Neural progenitor cell (in vitro differentiated cells): ENCODE measurements around the gene KRT8. TPM values are rescaled to one million over a fixed set of nuclear protein-coding genes. Genes with fewer than 3 reads are reported as not detected.
A peak's percentile ranks its signal among the peaks of the same experiment; 100 is the strongest.

Source experiments
- DNase-seq: peaks from one replicate; pipeline ENCODE4 v3.0.0-alpha.2; 2016; ENCODE audit warnings: low spot score
- H2AFZ ChIP-seq: fragments of 200-600 bp; sonication (generic); replicated peaks from 2 replicates; pipeline ENCODE4 v1.6.1; 2016; ENCODE audit warnings: antibody characterized with exemption
- H3F3A ChIP-seq: fragments of 200-600 bp; sonication (generic); 2 replicates; pipeline ENCODE4 v1.6.1; 2016; ENCODE audit warnings: antibody characterized with exemption, low read depth
- H3K27ac ChIP-seq: fragments of 200-600 bp; sonication (generic); 2 replicates; pipeline ENCODE4 v1.5.1; 2016; ENCODE audit warnings: mild to moderate bottlenecking
- H3K27me3 ChIP-seq: fragments of 200-600 bp; sonication (generic); 2 replicates; pipeline ENCODE4 v1.6.1; 2016; ENCODE audit warnings: mild to moderate bottlenecking, moderate library complexity
- H3K36me3 ChIP-seq: fragments of 200-600 bp; sonication (generic); 2 replicates; pipeline ENCODE4 v1.5.1; 2016
- H3K4me1 ChIP-seq: fragments of 200-600 bp; sonication (generic); 2 replicates; pipeline ENCODE4 v1.6.1; 2016; ENCODE audit warnings: mixed run types
- H3K4me2 ChIP-seq: fragments of 200-600 bp; sonication (generic); 2 replicates; pipeline ENCODE4 v1.6.1; 2016
- H3K4me3 ChIP-seq: fragments of 200-600 bp; sonication (generic); 2 replicates; pipeline ENCODE4 v1.5.1; 2016
- H3K79me2 ChIP-seq: fragments of 200-600 bp; sonication (generic); 2 replicates; pipeline ENCODE4 v1.6.1; 2016; ENCODE audit warnings: low read depth
- H3K9ac ChIP-seq: fragments of 200-600 bp; sonication (generic); 2 replicates; pipeline ENCODE4 v1.6.1; 2016
- H3K9me3 ChIP-seq: fragments of 200-600 bp; sonication (generic); 2 replicates; pipeline ENCODE4 v1.5.1; 2016; ENCODE audit warnings: low read depth
- H4K20me1 ChIP-seq: fragments of 200-600 bp; sonication (generic); 2 replicates; pipeline ENCODE4 v1.6.1; 2016; ENCODE audit warnings: low read depth
- H3K27ac Mint-ChIP-seq: 3 replicates; pipeline ENCODE4 v1.8.0; 2021; ENCODE audit warnings: mixed read lengths
- H3K27me3 Mint-ChIP-seq: 2 replicates; pipeline ENCODE4 v1.8.0; 2022; ENCODE audit warnings: low read depth, mild to moderate bottlenecking, inconsistent platforms, moderate library complexity, mixed read lengths; ENCODE audit not compliant: insufficient read depth
- H3K36me3 Mint-ChIP-seq: 3 replicates; pipeline ENCODE4 v1.8.0; 2021; ENCODE audit warnings: mixed read lengths
- H3K4me1 Mint-ChIP-seq: 3 replicates; pipeline ENCODE4 v1.8.0; 2021; ENCODE audit warnings: mixed read lengths
- H3K4me3 Mint-ChIP-seq: 3 replicates; pipeline ENCODE4 v1.8.0; 2021; ENCODE audit warnings: mild to moderate bottlenecking, moderate library complexity, mixed read lengths
- H3K9me3 Mint-ChIP-seq: 3 replicates; pipeline ENCODE4 v1.8.0; 2020; ENCODE audit warnings: mixed read lengths
- EZH2 ChIP-seq: fragments of 200-600 bp; sonication (generic); IDR thresholded peaks from 2 replicates; pipeline ENCODE4 v1.6.1; 2017; ENCODE audit warnings: antibody characterized with exemption, mild to moderate bottlenecking, moderate library complexity
- EZH2phosphoT487 ChIP-seq: fragments of 200-600 bp; sonication (generic); IDR thresholded peaks from 2 replicates; pipeline ENCODE4 v1.6.1; 2017; ENCODE audit warnings: antibody characterized with exemption
- total RNA-seq: library from RNA; depleted of rRNA; stranded (reverse); fragments of >200 nt; gene quantifications from 2 replicates; pipeline ENCODE4 v1.2.3, GENCODE V29; 2015; ENCODE audit warnings: low replicate concordance
- TF ChIP-seq, protein P1 (sequence below): fragments of 200-600 bp; sonication (generic); IDR thresholded peaks from 2 replicates; pipeline ENCODE4 v1.5.1; 2017; ENCODE audit warnings: antibody characterized with exemption, mild to moderate bottlenecking

KRT8 gene
- total RNA-seq, 1 donor from 2014 or later = 168 TPM

GRCh38 chr12:52912711-52913430 is 8.0 kb upstream of the KRT8 start:
- Mint-ChIP-seq H3K9me3 (no peaks in the 10 kb centered on the region), H3K27ac (no peak overlapping the region), H3K27me3 (peaks cover 11% of the 10 kb centered on the region), H3K4me1 (peaks cover 19% of the 10 kb centered on the region), H3K36me3 (no peaks in the 10 kb centered on the region), H3K4me3 (no peak overlapping the region)
- no peak overlapping the region for H3K4me3 ChIP-seq
- H3K9ac ChIP-seq = no peak overlapping the region
- no peak overlapping the region for H3K27ac ChIP-seq
- no peaks in the 10 kb centered on the region for H3K27me3 ChIP-seq
- H3K4me2 ChIP-seq = no peak overlapping the region
- TF ChIP-seq EZH2phosphoT487 (no peak), EZH2 (no peak)
- TF ChIP-seq, protein P1, sequence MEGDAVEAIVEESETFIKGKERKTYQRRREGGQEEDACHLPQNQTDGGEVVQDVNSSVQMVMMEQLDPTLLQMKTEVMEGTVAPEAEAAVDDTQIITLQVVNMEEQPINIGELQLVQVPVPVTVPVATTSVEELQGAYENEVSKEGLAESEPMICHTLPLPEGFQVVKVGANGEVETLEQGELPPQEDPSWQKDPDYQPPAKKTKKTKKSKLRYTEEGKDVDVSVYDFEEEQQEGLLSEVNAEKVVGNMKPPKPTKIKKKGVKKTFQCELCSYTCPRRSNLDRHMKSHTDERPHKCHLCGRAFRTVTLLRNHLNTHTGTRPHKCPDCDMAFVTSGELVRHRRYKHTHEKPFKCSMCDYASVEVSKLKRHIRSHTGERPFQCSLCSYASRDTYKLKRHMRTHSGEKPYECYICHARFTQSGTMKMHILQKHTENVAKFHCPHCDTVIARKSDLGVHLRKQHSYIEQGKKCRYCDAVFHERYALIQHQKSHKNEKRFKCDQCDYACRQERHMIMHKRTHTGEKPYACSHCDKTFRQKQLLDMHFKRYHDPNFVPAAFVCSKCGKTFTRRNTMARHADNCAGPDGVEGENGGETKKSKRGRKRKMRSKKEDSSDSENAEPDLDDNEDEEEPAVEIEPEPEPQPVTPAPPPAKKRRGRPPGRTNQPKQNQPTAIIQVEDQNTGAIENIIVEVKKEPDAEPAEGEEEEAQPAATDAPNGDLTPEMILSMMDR = no peak
- H3K4me1 ChIP-seq = no peaks in the 10 kb centered on the region
- no peaks in the 10 kb centered on the region for H3K79me2 ChIP-seq
- no peaks in the 10 kb centered on the region for H4K20me1 ChIP-seq
- H2AFZ ChIP-seq = no peak overlapping the region
- no peak for DNase-seq
- H3F3A ChIP-seq = no peaks in the 10 kb centered on the region
- H3K36me3 ChIP-seq = no peaks in the 10 kb centered on the region
- no peaks in the 10 kb centered on the region for H3K9me3 ChIP-seq

GRCh38 chr12:52910248-52910883 is 5.5 kb upstream of the KRT8 start:
- no peak overlapping the region for H3K4me3 ChIP-seq
- H3K4me1 ChIP-seq = peaks cover 6% of the 10 kb centered on the region
- no peaks in the 10 kb centered on the region for H3K79me2 ChIP-seq
- no peak overlapping the region for H3K9ac ChIP-seq
- H3K27ac ChIP-seq = no peak overlapping the region
- H3K36me3 ChIP-seq = no peaks in the 10 kb centered on the region
- H3K27me3 ChIP-seq = no peaks in the 10 kb centered on the region
- peaks cover 36% of the 10 kb centered on the region for H3K4me1 Mint-ChIP-seq
- H3F3A ChIP-seq = peaks cover 7% of the 10 kb centered on the region
- H3K4me2 ChIP-seq = no peak overlapping the region
- DNase-seq = no peak
- H3K36me3 Mint-ChIP-seq = no peaks in the 10 kb centered on the region
- no peak overlapping the region for H3K4me3 Mint-ChIP-seq
- no peak overlapping the region for H2AFZ ChIP-seq
- TF ChIP-seq, protein P1 = no peak
- no peak for TF ChIP-seq EZH2phosphoT487
- TF ChIP-seq EZH2 = no peak
- H3K9me3 Mint-ChIP-seq = no peaks in the 10 kb centered on the region
- no peaks in the 10 kb centered on the region for H4K20me1 ChIP-seq
- peaks cover 12% of the 10 kb centered on the region for H3K27me3 Mint-ChIP-seq
- H3K27ac Mint-ChIP-seq = peak overlapping the region; percentile 26
- H3K9me3 ChIP-seq = no peaks in the 10 kb centered on the region

- no peak overlapping the region for H3K9ac ChIP-seq
- no peak overlapping the region for H3K4me3 ChIP-seq
- H3F3A ChIP-seq = peaks cover 12% of the 10 kb centered on the region
- H3K9me3 Mint-ChIP-seq = no peaks in the 10 kb centered on the region
- H2AFZ ChIP-seq = no peak overlapping the region
- H3K4me1 Mint-ChIP-seq = peaks cover 38% of the 10 kb centered on the region
- H3K79me2 ChIP-seq = no peaks in the 10 kb centered on the region
- peaks cover 10% of the 10 kb centered on the region for H3K27me3 Mint-ChIP-seq
- H4K20me1 ChIP-seq = no peaks in the 10 kb centered on the region
- no peaks in the 10 kb centered on the region for H3K36me3 Mint-ChIP-seq
- no peak overlapping the region for H3K4me3 Mint-ChIP-seq
- H3K27me3 ChIP-seq = no peaks in the 10 kb centered on the region
- no peaks in the 10 kb centered on the region for H3K36me3 ChIP-seq
- TF ChIP-seq, protein P1 = no peak
- TF ChIP-seq EZH2 = no peak
- no peak for TF ChIP-seq EZH2phosphoT487
- H3K4me2 ChIP-seq = no peak overlapping the region
- H3K9me3 ChIP-seq = no peaks in the 10 kb centered on the region
- no peak overlapping the region for H3K27ac ChIP-seq
- peaks cover 6% of the 10 kb centered on the region for H3K4me1 ChIP-seq
- no peak overlapping the region for H3K27ac Mint-ChIP-seq
- DNase-seq = no peak
Measured at GRCh38 chr12:52909796-52910195, 4.9 kb upstream of the KRT8 start.
